ENCODE results near the gene EGFL7.

Gene EGFL7

DNA sequence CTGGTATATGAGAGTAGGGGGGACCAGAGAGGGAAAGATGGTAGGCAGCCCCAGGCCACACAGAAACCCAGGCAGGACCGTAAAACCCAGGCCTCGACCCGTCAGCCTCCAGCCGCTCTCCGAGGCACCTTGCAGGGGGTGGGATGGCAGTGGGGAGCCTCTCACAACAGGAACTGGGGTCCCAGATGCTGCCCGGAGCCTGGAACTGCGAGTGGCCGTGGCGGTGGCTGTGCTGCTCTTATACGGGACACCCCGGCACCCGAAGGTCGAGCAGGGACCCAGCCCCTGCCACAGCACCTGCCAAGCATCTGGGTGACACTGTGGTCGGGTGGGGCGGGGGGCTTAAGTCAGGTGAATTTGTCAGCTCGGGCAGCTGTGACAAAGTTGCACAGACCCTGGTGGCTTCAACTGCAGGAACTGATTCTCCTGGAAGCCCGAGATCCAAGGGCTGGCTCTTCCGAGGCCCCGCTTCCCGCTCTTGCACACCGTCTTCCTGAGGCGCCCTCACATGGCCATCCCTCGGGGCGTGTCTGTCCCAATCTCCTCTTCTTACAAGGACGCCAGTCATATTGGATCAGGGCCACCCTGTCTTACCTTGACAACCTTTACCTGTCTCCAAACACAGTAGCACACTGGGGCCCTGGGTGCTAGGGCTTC, 47.6 kb upstream of the EGFL7 start:
- peak overlapping the region; percentile 87 to 100 for H2BK12ac ChIP-seq (ENCODE audit: low read length in 2 of 2)

DNA sequence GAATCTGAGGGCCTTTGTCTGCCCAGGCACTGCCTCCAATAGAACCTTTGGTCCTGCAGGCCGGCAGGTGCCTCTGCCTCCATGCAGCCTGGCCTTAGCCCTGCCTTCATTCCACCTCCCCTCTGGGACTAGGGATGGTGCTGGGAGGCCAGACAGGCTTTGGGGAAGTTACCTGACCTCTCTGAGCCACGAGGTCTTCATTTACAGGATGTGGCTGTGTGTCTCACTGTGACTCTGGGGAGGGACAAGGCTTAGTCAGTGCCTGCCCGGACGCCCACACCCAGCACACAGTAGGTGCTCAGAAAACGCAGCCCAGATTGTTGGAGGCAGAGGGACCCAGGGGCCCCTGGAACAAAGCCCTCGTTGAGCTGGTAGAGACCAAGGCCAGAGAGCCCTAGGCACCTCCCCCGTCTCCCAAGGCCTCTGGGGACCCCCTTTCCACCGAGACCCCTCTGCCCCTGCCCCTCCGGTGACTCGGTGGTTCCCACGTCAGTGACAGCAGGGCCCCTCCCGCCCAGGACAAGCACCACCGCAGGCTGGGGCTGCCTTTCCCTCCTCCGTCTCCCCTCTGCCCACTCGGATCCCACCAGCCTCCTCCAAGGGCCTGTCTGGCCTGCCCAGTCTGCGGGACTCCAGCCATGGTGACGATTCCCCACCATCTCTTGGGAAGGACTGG, 46.9 kb upstream of the EGFL7 start:
- Histone ChIP-seq H3K14ac (ENCODE audit: low read length in 2 of 2) (peak overlapping the region in 1 of 2 experiments; percentile 63), H2BK12ac (ENCODE audit: low read length in 2 of 2) (peak overlapping the region; percentile 87 to 100), H3K4me2 (ENCODE audit: low read length, poor library complexity, severe bottlenecking) (no peak overlapping the region), H3K23ac (ENCODE audit: low read length in 2 of 2) (no peak overlapping the region), H2BK15ac (ENCODE audit: low read depth, poor library complexity, severe bottlenecking) (peak overlapping the region; percentile 84), H2BK5ac (ENCODE audit: low read depth, low read length, poor library complexity, severe bottlenecking) (no peak overlapping the region), H3K27me3 (ENCODE audit: control insufficient read depth in 1 of 2, insufficient read depth in 1 of 2, low read length in 2 of 2) (peaks cover 0 to 9% of the 10 kb centered on the region in 2 experiments), H3K4me3 (ENCODE audit: insufficient read depth in 1 of 2, low read depth in 1 of 2, low read length in 2 of 2) (no peak overlapping the region), H3K27ac (ENCODE audit: low read length, poor library complexity, severe bottlenecking) (no peak overlapping the region), H3K9ac (ENCODE audit: low read length) (no peak overlapping the region), H3K18ac (ENCODE audit: low read depth in 1 of 2, low read length in 2 of 2) (peak overlapping the region; percentile 99 to 100), H2AK5ac (ENCODE audit: low read length, severe bottlenecking) (peak overlapping the region; percentile 57), H4K8ac (ENCODE audit: low read length) (peak overlapping the region; percentile 96), H2BK120ac (ENCODE audit: low read depth, low read length) (peak overlapping the region; percentile 100), H3K79me1 (replicated peaks; ENCODE audit: low read length, poor library complexity, severe bottlenecking) (no peaks in the 10 kb centered on the region), H4K91ac (ENCODE audit: low read length) (peak overlapping the region; percentile 100), H3K9me3 (ENCODE audit: control insufficient read depth, low read length) (no peaks in the 10 kb centered on the region), H3K4ac (ENCODE audit: low read depth in 1 of 2, low read length in 2 of 2) (peak overlapping the region; percentile 88 to 99), H3K36me3 (ENCODE audit: control insufficient read depth in 1 of 2, insufficient read depth in 2 of 2, low read depth in 1 of 2, low read length in 2 of 2) (no peaks in the 10 kb centered on the region), H3K4me1 (ENCODE audit: control insufficient read depth, insufficient read depth, low read depth, low read length) (peaks cover 71% of the 10 kb centered on the region), H2AFZ (ENCODE audit: low read depth, low read length) (no peak overlapping the region)
- 77% methylated on average over 17 of the region's 17 CpGs for WGBS
- no peak for DNase-seq

More for the DNA sequence above, 47.6 kb upstream of the EGFL7 start:
- Histone ChIP-seq H3K9ac (ENCODE audit: low read length) (no peak overlapping the region), H3K14ac (ENCODE audit: low read length in 2 of 2) (peak overlapping the region; percentile 63 to 89), H3K27ac (ENCODE audit: low read length, poor library complexity, severe bottlenecking) (no peak overlapping the region), H2AK5ac (ENCODE audit: low read length, severe bottlenecking) (peak overlapping the region; percentile 57), H2BK120ac (ENCODE audit: low read depth, low read length) (peak overlapping the region; percentile 100), H4K8ac (ENCODE audit: low read length) (peak overlapping the region; percentile 99), H3K36me3 (ENCODE audit: control insufficient read depth in 1 of 2, insufficient read depth in 2 of 2, low read depth in 1 of 2, low read length in 2 of 2) (no peaks in the 10 kb centered on the region), H3K23ac (ENCODE audit: low read length in 2 of 2) (peak overlapping the region; percentile 14 to 74), H3K27me3 (ENCODE audit: control insufficient read depth in 1 of 2, insufficient read depth in 1 of 2, low read length in 2 of 2) (peaks cover 0 to 9% of the 10 kb centered on the region in 2 experiments), H2BK15ac (ENCODE audit: low read depth, poor library complexity, severe bottlenecking) (peak overlapping the region; percentile 99), H3K4me2 (ENCODE audit: low read length, poor library complexity, severe bottlenecking) (no peak overlapping the region), H3K9me3 (ENCODE audit: control insufficient read depth, low read length) (no peaks in the 10 kb centered on the region), H3K4ac (ENCODE audit: low read depth in 1 of 2, low read length in 2 of 2) (peak overlapping the region; percentile 99), H4K91ac (ENCODE audit: low read length) (peak overlapping the region; percentile 100), H2AFZ (ENCODE audit: low read depth, low read length) (no peak overlapping the region), H3K18ac (ENCODE audit: low read depth in 1 of 2, low read length in 2 of 2) (peak overlapping the region; percentile 99 to 100), H3K79me1 (replicated peaks; ENCODE audit: low read length, poor library complexity, severe bottlenecking) (no peaks in the 10 kb centered on the region), H3K4me1 (ENCODE audit: control insufficient read depth, insufficient read depth, low read depth, low read length) (peaks cover 69% of the 10 kb centered on the region), H2BK5ac (ENCODE audit: low read depth, low read length, poor library complexity, severe bottlenecking) (no peak overlapping the region), H3K4me3 (ENCODE audit: insufficient read depth in 1 of 2, low read depth in 1 of 2, low read length in 2 of 2) (no peak overlapping the region)
- 76% methylated on average over 25 of the region's 25 CpGs for WGBS
- no peak for DNase-seq

DNA sequence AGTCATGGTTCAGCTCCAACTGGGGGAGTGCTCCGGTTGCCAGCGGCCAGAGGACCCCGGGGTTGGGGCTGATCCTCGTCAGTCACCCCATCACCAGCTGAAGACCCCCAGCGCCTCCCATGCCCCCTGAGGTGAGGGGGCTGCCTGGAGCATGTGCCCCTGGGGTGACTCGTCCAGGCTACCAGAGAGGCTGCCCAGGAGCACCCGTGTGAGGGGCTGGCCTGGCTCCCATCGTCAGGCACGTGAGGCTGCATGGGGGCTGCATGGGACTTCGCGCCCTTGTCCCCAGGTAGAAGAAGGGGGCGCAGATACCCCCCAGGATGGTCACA, 46.4 kb upstream of the EGFL7 start:
- Histone ChIP-seq H2BK5ac (ENCODE audit: low read depth, low read length, poor library complexity, severe bottlenecking) (no peak overlapping the region), H3K9me3 (ENCODE audit: control insufficient read depth, low read length) (no peaks in the 10 kb centered on the region), H3K9ac (ENCODE audit: low read length) (no peak overlapping the region), H3K4me1 (ENCODE audit: control insufficient read depth, insufficient read depth, low read depth, low read length) (peaks cover 76% of the 10 kb centered on the region), H3K4me3 (ENCODE audit: insufficient read depth in 1 of 2, low read depth in 1 of 2, low read length in 2 of 2) (no peak overlapping the region), H3K4ac (ENCODE audit: low read depth in 1 of 2, low read length in 2 of 2) (peak overlapping the region; percentile 71 to 88), H4K91ac (ENCODE audit: low read length) (peak overlapping the region; percentile 100), H2BK12ac (ENCODE audit: low read length in 2 of 2) (peak overlapping the region; percentile 87 to 100), H3K36me3 (ENCODE audit: control insufficient read depth in 1 of 2, insufficient read depth in 2 of 2, low read depth in 1 of 2, low read length in 2 of 2) (no peaks in the 10 kb centered on the region), H4K8ac (ENCODE audit: low read length) (peak overlapping the region; percentile 96), H3K79me1 (replicated peaks; ENCODE audit: low read length, poor library complexity, severe bottlenecking) (no peaks in the 10 kb centered on the region), H2BK120ac (ENCODE audit: low read depth, low read length) (peak overlapping the region; percentile 68), H3K23ac (ENCODE audit: low read length in 2 of 2) (no peak overlapping the region), H3K27me3 (ENCODE audit: control insufficient read depth in 1 of 2, insufficient read depth in 1 of 2, low read length in 2 of 2) (peaks cover 0 to 9% of the 10 kb centered on the region in 2 experiments), H3K18ac (ENCODE audit: low read depth in 1 of 2, low read length in 2 of 2) (peak overlapping the region; percentile 80 to 82), H2AFZ (ENCODE audit: low read depth, low read length) (no peak overlapping the region), H3K4me2 (ENCODE audit: low read length, poor library complexity, severe bottlenecking) (no peak overlapping the region), H3K27ac (ENCODE audit: low read length, poor library complexity, severe bottlenecking) (no peak overlapping the region), H2AK5ac (ENCODE audit: low read length, severe bottlenecking) (peak overlapping the region; percentile 16), H3K14ac (ENCODE audit: low read length in 2 of 2) (no peak overlapping the region), H2BK15ac (ENCODE audit: low read depth, poor library complexity, severe bottlenecking) (peak overlapping the region; percentile 84)
- 97% methylated on average over 11 of the region's 12 CpGs for WGBS
- no peak for DNase-seq

- peak overlapping the region; percentile 12 to 76 for H3K4ac ChIP-seq (ENCODE audit: low read depth in 1 of 2, low read length in 2 of 2)
- H4K8ac ChIP-seq (ENCODE audit: low read length), result peak overlapping the region; percentile 22
- no peak overlapping the region for H3K4me2 ChIP-seq (ENCODE audit: low read length, poor library complexity, severe bottlenecking)
- 88% methylated on average over 21 of the region's 22 CpGs for WGBS
- H2AFZ ChIP-seq (ENCODE audit: low read depth, low read length), result no peak overlapping the region
- H2BK15ac ChIP-seq (ENCODE audit: low read depth, poor library complexity, severe bottlenecking), result peak overlapping the region; percentile 94
- H3K27ac ChIP-seq (ENCODE audit: low read length, poor library complexity, severe bottlenecking), result no peak overlapping the region
- peak overlapping the region; percentile 87 to 100 for H2BK12ac ChIP-seq (ENCODE audit: low read length in 2 of 2)
- no peaks in the 10 kb centered on the region for H3K79me1 ChIP-seq (replicated peaks; ENCODE audit: low read length, poor library complexity, severe bottlenecking)
- peak overlapping the region in 1 of 2 experiments; percentile 77 for H3K14ac ChIP-seq (ENCODE audit: low read length in 2 of 2)
- no peak overlapping the region for H3K4me3 ChIP-seq (ENCODE audit: insufficient read depth in 1 of 2, low read depth in 1 of 2, low read length in 2 of 2)
- no peak overlapping the region for H3K9ac ChIP-seq (ENCODE audit: low read length)
- H2BK5ac ChIP-seq (ENCODE audit: low read depth, low read length, poor library complexity, severe bottlenecking), result no peak overlapping the region
- peak overlapping the region; percentile 82 to 91 for H3K18ac ChIP-seq (ENCODE audit: low read depth in 1 of 2, low read length in 2 of 2)
- peak overlapping the region; percentile 94 for H2BK120ac ChIP-seq (ENCODE audit: low read depth, low read length)
- peaks cover 0 to 12% of the 10 kb centered on the region in 2 experiments for H3K27me3 ChIP-seq (ENCODE audit: control insufficient read depth in 1 of 2, insufficient read depth in 1 of 2, low read length in 2 of 2)
- H3K23ac ChIP-seq (ENCODE audit: low read length in 2 of 2), result no peak overlapping the region
- peak overlapping the region; percentile 31 for H2AK5ac ChIP-seq (ENCODE audit: low read length, severe bottlenecking)
- H3K4me1 ChIP-seq (ENCODE audit: control insufficient read depth, insufficient read depth, low read depth, low read length), result peaks cover 79% of the 10 kb centered on the region
- H3K36me3 ChIP-seq (ENCODE audit: control insufficient read depth in 1 of 2, insufficient read depth in 2 of 2, low read depth in 1 of 2, low read length in 2 of 2), result no peaks in the 10 kb centered on the region
- H3K9me3 ChIP-seq (ENCODE audit: control insufficient read depth, low read length), result no peaks in the 10 kb centered on the region
- H4K91ac ChIP-seq (ENCODE audit: low read length), result peak overlapping the region; percentile 100
- DNase-seq, result no peak
Observed at GRCh38 chr9:136616948-136617695, 45.6 kb upstream of the EGFL7 start.

Data from mesenchymal stem cell (in vitro differentiated cells and primary cell).